DND-41 (cell line): ENCODE results near the gene KCNK15.

ENCODE experiments used
- ATAC-seq: fragments of 200-7000 bp; cut with Tn5 transposase; 3 replicates; pipeline ENCODE4 v1.9.1; 2021; ENCODE audit warnings: low read depth; ENCODE audit not compliant: insufficient read depth
- DNase-seq: peaks from one replicate; pipeline ENCODE4 v3.0.0-alpha.2; 2020
- H2AFZ ChIP-seq: 2 replicates; pipeline ENCODE4 v1.6.0; 2012; ENCODE audit warnings: low read depth, low read length
- H3K27ac ChIP-seq: 2 replicates; pipeline ENCODE4 v1.5.1; 2012; ENCODE audit warnings: low read length, inconsistent platforms
- H3K27me3 ChIP-seq: fragments of 200-600 bp; sonication (generic); 2 replicates; pipeline ENCODE4 v1.6.0; 2012; ENCODE audit warnings: low read length, mild to moderate bottlenecking, inconsistent platforms; ENCODE audit not compliant: insufficient read depth, poor library complexity
- H3K36me3 ChIP-seq: 2 replicates; pipeline ENCODE4 v1.5.1; 2012; ENCODE audit warnings: low read length, inconsistent platforms; ENCODE audit not compliant: insufficient read depth
- H3K4me1 ChIP-seq: 2 replicates; pipeline ENCODE4 v1.5.1; 2012; ENCODE audit warnings: mild to moderate bottlenecking, low read length; ENCODE audit not compliant: insufficient read depth
- H3K4me2 ChIP-seq: 2 replicates; pipeline ENCODE4 v1.6.0; 2012; ENCODE audit warnings: mild to moderate bottlenecking, moderate library complexity, low read length, inconsistent platforms; ENCODE audit not compliant: insufficient read depth
- H3K4me3 ChIP-seq, 2 experiments: fragments of 200-600 bp in 1 of 2; shearing (Covaris generic) in 1 of 2; 2 replicates each; pipeline ENCODE4 v1.5.1; 2012 to 2016; ENCODE audit warnings: inconsistent platforms in 2 of 2, low read length in 2 of 2, mild to moderate bottlenecking in 2 of 2, low read depth in 1 of 2, moderate library complexity in 1 of 2
- H3K79me2 ChIP-seq: 2 replicates; pipeline ENCODE4 v1.6.0; 2012; ENCODE audit warnings: low read length, inconsistent platforms; ENCODE audit not compliant: insufficient read depth
- H3K9ac ChIP-seq: 2 replicates; pipeline ENCODE4 v1.6.0; 2012; ENCODE audit warnings: low read depth, mild to moderate bottlenecking, inconsistent platforms, low read length, moderate library complexity
- H3K9me3 ChIP-seq: 2 replicates; pipeline ENCODE4 v1.5.1; 2012; ENCODE audit warnings: low read length, moderate library complexity, mild to moderate bottlenecking, inconsistent platforms; ENCODE audit not compliant: insufficient read depth, severe bottlenecking
- H4K20me1 ChIP-seq: 2 replicates; pipeline ENCODE4 v1.6.0; 2012; ENCODE audit warnings: low read length; ENCODE audit not compliant: insufficient read depth
- EZH2 ChIP-seq: IDR thresholded peaks from 3 replicates; pipeline ENCODE4 v1.6.1; 2012; ENCODE audit warnings: borderline replicate concordance, low read depth, mild to moderate bottlenecking, moderate library complexity, low read length, inconsistent platforms; ENCODE audit not compliant: severe bottlenecking
- TF ChIP-seq, protein P1 (sequence below): IDR thresholded peaks from 2 replicates; pipeline ENCODE4 v1.5.1; 2012; ENCODE audit warnings: borderline replicate concordance, low read length, moderate library complexity, mild to moderate bottlenecking; ENCODE audit not compliant: poor library complexity, severe bottlenecking; ENCODE audit errors: extremely low read depth

Gene KCNK15

DNA sequence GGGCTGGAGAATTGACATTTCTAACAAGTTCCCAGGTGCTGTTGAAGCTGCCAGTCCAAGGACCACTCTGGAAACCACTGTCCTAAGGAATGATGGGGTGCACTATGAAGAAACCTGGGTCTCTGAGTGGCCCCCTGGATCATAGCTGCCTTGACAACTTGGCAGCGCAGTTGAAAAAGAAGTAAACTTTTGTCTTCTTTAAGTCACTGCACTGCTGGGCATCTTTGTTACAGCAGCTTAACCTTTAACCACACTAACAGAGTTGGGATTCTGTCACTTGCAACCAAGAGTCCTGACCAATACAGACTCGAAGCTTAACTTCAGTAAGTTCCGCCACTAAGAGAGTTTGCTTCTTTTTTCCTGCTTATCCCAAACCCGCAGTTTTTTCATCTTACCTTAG lies 8.5 kb upstream of the KCNK15 start:
- Histone ChIP-seq H3K4me2 (no peak overlapping the region), H2AFZ (0 out of 2 replicates have a peak overlapping the region, but pooled peaks have one; percentile 32), H3K9ac (no peak overlapping the region), H3K36me3 (no peaks in the 10 kb centered on the region), H3K4me3 (no peak overlapping the region), H3K27me3 (peaks cover 2% of the 10 kb centered on the region), H3K4me1 (peaks cover 18% of the 10 kb centered on the region; the same call in 1 of the 2 replicates), H3K79me2 (no peaks in the 10 kb centered on the region), H3K27ac (no peak overlapping the region), H3K9me3 (no peaks in the 10 kb centered on the region), H4K20me1 (no peaks in the 10 kb centered on the region)
- ATAC-seq (no peak), DNase-seq (no peak)
- TF ChIP-seq, protein P1, sequence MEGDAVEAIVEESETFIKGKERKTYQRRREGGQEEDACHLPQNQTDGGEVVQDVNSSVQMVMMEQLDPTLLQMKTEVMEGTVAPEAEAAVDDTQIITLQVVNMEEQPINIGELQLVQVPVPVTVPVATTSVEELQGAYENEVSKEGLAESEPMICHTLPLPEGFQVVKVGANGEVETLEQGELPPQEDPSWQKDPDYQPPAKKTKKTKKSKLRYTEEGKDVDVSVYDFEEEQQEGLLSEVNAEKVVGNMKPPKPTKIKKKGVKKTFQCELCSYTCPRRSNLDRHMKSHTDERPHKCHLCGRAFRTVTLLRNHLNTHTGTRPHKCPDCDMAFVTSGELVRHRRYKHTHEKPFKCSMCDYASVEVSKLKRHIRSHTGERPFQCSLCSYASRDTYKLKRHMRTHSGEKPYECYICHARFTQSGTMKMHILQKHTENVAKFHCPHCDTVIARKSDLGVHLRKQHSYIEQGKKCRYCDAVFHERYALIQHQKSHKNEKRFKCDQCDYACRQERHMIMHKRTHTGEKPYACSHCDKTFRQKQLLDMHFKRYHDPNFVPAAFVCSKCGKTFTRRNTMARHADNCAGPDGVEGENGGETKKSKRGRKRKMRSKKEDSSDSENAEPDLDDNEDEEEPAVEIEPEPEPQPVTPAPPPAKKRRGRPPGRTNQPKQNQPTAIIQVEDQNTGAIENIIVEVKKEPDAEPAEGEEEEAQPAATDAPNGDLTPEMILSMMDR = no peak
- TF ChIP-seq EZH2 = no peak

DNA sequence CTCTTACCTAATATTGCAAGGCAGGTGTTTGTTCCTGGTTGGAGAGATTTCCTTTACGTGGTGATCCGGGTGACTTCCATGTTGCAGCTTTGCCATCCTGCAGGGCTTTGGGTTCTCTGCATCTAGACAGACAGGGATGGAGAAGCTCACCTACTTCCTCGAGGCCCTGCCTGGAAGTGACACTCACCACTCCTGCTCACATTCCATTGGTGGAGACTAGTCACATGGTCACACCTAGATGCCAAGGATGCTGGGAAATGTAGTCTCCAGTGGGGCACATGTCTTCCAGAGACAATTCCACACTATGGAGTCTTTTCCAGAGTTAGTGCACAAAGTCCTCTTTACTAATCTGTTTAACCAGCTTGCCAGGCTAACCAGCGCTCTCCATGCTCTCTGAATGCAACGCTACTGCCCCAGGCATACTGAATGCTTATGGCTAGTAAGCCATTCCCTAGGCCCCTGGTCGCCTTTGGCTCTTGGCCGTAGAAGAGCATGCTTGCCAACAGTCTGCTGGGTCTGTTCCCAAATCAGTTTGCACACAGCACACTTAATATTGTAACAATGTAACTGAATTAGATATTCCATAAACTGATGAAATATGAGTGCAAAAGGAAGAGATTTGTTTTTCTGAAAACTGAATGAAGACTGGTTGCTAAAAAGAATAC lies 6.7 kb upstream of the KCNK15 start:
- Histone ChIP-seq H3K36me3 (no peaks in the 10 kb centered on the region), H3K4me1 (peaks cover 18% of the 10 kb centered on the region; the same call in 1 of the 2 replicates), H3K4me3 (peak overlapping the region in 1 of 2 experiments; percentile 48; a peak in 2 of 4 replicates), H3K4me2 (peak overlapping the region; percentile 54; the same call in 1 of the 2 replicates), H3K79me2 (no peaks in the 10 kb centered on the region), H4K20me1 (no peaks in the 10 kb centered on the region), H3K9ac (no peak overlapping the region), H3K27me3 (peaks cover 9% of the 10 kb centered on the region), H3K9me3 (no peaks in the 10 kb centered on the region), H3K27ac (no peak overlapping the region), H2AFZ (peak overlapping the region; percentile 64; the same call in 1 of the 2 replicates)
- peak; percentile 86 for ATAC-seq
- no peak for TF ChIP-seq EZH2
- TF ChIP-seq, protein P1 = no peak
- peak; percentile 74 for DNase-seq

DNA sequence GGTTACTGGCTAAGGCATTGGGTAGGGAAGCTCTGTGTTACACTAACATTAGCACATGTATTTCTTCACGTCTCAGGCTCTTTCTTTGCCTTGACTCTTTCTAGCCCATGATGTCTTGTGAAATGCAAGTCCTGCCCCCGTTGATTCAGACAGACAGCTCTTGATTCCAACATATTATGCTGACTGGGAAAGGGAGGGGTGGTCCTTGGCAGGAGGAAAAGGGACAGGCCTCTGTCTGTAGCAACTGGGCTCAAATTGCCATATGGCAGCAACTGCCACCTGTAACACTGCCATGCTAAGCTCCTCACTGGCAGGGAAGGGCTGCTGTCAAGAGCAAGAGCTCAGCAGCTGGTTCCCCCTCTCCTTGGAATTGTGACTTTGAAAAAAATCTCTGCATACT lies 5.7 kb upstream of the KCNK15 start:
- Histone ChIP-seq H2AFZ (no peak overlapping the region), H3K9me3 (no peaks in the 10 kb centered on the region), H3K9ac (no peak overlapping the region), H3K36me3 (no peaks in the 10 kb centered on the region), H3K4me3 (no peak overlapping the region), H3K27me3 (peaks cover 18% of the 10 kb centered on the region), H3K79me2 (no peaks in the 10 kb centered on the region), H3K4me2 (no peak overlapping the region), H3K4me1 (peaks cover 18% of the 10 kb centered on the region; the same call in 1 of the 2 replicates), H3K27ac (no peak overlapping the region), H4K20me1 (no peaks in the 10 kb centered on the region)
- DNase-seq (no peak), ATAC-seq (no peak)
- TF ChIP-seq, protein P1 = no peak
- no peak for TF ChIP-seq EZH2
